Ishikawa (cell line): ENCODE results near the gene PTPRN2.

Experiments used
- CEBPB ChIP-seq: IDR thresholded peaks from 2 replicates; pipeline ENCODE4 v1.6.1; 2012
- CREB1 ChIP-seq: IDR thresholded peaks from 2 replicates; pipeline ENCODE4 v1.6.1; 2012; ENCODE audit warnings: low read depth
- EGR1 ChIP-seq: IDR thresholded peaks from 2 replicates; pipeline ENCODE4 v1.6.1; 2012
- EP300 ChIP-seq: IDR thresholded peaks from 2 replicates; pipeline ENCODE4 v1.6.1; 2012; ENCODE audit warnings: borderline replicate concordance
- FOXM1 ChIP-seq: IDR thresholded peaks from 2 replicates; pipeline ENCODE4 v1.6.1; 2012; ENCODE audit warnings: low read depth, borderline replicate concordance
- MAX ChIP-seq: IDR thresholded peaks from 2 replicates; pipeline ENCODE4 v1.6.1; 2012
- NFIC ChIP-seq: IDR thresholded peaks from 2 replicates; pipeline ENCODE4 v1.6.1; 2012
- RAD21 ChIP-seq: IDR thresholded peaks from 2 replicates; pipeline ENCODE4 v1.6.1; 2012; ENCODE audit warnings: low read depth
- REST ChIP-seq: IDR thresholded peaks from 2 replicates; pipeline ENCODE4 v1.6.1; 2012; ENCODE audit warnings: low read depth, mild to moderate bottlenecking
- TAF1 ChIP-seq: IDR thresholded peaks from 2 replicates; pipeline ENCODE4 v1.6.1; 2012; ENCODE audit warnings: low read depth, mild to moderate bottlenecking
- TCF12 ChIP-seq: IDR thresholded peaks from 2 replicates; pipeline ENCODE4 v1.6.1; 2012; ENCODE audit warnings: low read depth
- TEAD4 ChIP-seq: IDR thresholded peaks from 2 replicates; pipeline ENCODE4 v1.6.1; 2012
- USF1 ChIP-seq: IDR thresholded peaks from 2 replicates; pipeline ENCODE4 v1.6.1; 2012
- YY1 ChIP-seq: IDR thresholded peaks from 2 replicates; pipeline ENCODE4 v1.6.1; 2012; ENCODE audit warnings: low read depth
- ZBTB7A ChIP-seq: IDR thresholded peaks from 2 replicates; pipeline ENCODE4 v1.6.1; 2012; ENCODE audit warnings: low read depth

The PTPRN2 gene

GRCh38 chr7:158035343-158035742 lies 552.3 kb downstream of the PTPRN2 start:
- no peak for TF ChIP-seq EGR1
- no peak for TF ChIP-seq EP300
- TF ChIP-seq YY1: no peak
- TF ChIP-seq MAX: no peak
- no peak for TF ChIP-seq RAD21
- TF ChIP-seq USF1: no peak

GRCh38 chr7:158034571-158034970 lies 553.1 kb downstream of the PTPRN2 start:
- TF ChIP-seq USF1: no peak
- no peak for TF ChIP-seq TEAD4
- TF ChIP-seq TCF12: no peak
- no peak for TF ChIP-seq ZBTB7A
- TF ChIP-seq EP300: no peak
- no peak for TF ChIP-seq NFIC
- TF ChIP-seq REST: no peak
- TF ChIP-seq FOXM1: no peak
- TF ChIP-seq CEBPB: no peak
- TF ChIP-seq TAF1: no peak
- no peak for TF ChIP-seq RAD21
- no peak for TF ChIP-seq YY1
- TF ChIP-seq EGR1: no peak
- no peak for TF ChIP-seq MAX
- no peak for TF ChIP-seq CREB1

- TF ChIP-seq EGR1: no peak
- TF ChIP-seq EP300: no peak
- TF ChIP-seq REST: no peak
- TF ChIP-seq TCF12: no peak
- TF ChIP-seq ZBTB7A: no peak
- no peak for TF ChIP-seq TAF1
Observed at GRCh38 chr7:158033196-158033595, 554.4 kb downstream of the PTPRN2 start.

GRCh38 chr7:158032561-158033115 lies 555.0 kb downstream of the PTPRN2 start:
- TF ChIP-seq REST: no peak

- TF ChIP-seq USF1: no peak
- no peak for TF ChIP-seq TAF1
- TF ChIP-seq TEAD4: no peak
- no peak for TF ChIP-seq RAD21
- no peak for TF ChIP-seq TCF12
- no peak for TF ChIP-seq REST
- no peak for TF ChIP-seq NFIC
- TF ChIP-seq EGR1: no peak
- TF ChIP-seq FOXM1: no peak
- no peak for TF ChIP-seq EP300
- no peak for TF ChIP-seq MAX
- TF ChIP-seq YY1: no peak
- TF ChIP-seq ZBTB7A: no peak
- no peak for TF ChIP-seq CEBPB
- no peak for TF ChIP-seq CREB1
Observed at GRCh38 chr7:158031867-158032308, 555.7 kb downstream of the PTPRN2 start.
